ENCODE results near the gene OST4. TPM values are rescaled to one million over a fixed set of nuclear protein-coding genes. Genes with fewer than 3 reads are reported as not detected.

The OST4 gene
- total and polyA plus RNA-seq, 9 donors = 201 to 588 (median 279) TPM

DNA sequence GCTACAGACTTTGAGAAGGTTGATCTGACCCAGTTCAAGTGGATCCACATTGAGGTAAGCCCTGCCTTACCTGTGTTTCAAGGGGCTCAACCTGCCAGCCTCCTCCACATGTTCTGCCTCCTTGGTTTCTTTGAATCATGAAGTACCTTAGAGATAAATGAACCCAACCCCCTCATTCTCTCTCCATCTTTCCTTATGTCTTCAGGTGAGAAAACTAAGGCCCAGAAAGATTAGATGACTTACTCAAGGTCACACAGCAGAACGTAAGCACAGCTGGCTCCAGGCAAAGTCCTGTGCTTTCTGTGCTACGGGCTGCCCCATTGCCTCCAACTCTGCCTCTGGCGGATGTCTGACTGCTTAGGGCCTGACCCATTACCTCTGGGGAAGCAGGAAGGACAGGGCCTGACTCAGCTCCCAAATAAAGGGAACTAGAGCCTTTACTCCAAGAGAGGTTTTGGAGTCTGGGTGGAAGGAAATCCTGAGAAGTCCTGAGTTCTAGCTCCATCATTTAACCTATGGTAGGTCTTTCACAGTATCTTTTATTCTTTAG, 25.4 kb upstream of the OST4 start:
- H3K27ac ChIP-seq = no peak overlapping the region
- TF ChIP-seq, protein P1, sequence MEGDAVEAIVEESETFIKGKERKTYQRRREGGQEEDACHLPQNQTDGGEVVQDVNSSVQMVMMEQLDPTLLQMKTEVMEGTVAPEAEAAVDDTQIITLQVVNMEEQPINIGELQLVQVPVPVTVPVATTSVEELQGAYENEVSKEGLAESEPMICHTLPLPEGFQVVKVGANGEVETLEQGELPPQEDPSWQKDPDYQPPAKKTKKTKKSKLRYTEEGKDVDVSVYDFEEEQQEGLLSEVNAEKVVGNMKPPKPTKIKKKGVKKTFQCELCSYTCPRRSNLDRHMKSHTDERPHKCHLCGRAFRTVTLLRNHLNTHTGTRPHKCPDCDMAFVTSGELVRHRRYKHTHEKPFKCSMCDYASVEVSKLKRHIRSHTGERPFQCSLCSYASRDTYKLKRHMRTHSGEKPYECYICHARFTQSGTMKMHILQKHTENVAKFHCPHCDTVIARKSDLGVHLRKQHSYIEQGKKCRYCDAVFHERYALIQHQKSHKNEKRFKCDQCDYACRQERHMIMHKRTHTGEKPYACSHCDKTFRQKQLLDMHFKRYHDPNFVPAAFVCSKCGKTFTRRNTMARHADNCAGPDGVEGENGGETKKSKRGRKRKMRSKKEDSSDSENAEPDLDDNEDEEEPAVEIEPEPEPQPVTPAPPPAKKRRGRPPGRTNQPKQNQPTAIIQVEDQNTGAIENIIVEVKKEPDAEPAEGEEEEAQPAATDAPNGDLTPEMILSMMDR (IDR thresholded peaks at IDR 0.05) = no peak
- TF ChIP-seq POLR2A (IDR thresholded peaks at IDR 0.05) (no peak), EP300 (IDR thresholded peaks at IDR 0.05) (no peak)

DNA sequence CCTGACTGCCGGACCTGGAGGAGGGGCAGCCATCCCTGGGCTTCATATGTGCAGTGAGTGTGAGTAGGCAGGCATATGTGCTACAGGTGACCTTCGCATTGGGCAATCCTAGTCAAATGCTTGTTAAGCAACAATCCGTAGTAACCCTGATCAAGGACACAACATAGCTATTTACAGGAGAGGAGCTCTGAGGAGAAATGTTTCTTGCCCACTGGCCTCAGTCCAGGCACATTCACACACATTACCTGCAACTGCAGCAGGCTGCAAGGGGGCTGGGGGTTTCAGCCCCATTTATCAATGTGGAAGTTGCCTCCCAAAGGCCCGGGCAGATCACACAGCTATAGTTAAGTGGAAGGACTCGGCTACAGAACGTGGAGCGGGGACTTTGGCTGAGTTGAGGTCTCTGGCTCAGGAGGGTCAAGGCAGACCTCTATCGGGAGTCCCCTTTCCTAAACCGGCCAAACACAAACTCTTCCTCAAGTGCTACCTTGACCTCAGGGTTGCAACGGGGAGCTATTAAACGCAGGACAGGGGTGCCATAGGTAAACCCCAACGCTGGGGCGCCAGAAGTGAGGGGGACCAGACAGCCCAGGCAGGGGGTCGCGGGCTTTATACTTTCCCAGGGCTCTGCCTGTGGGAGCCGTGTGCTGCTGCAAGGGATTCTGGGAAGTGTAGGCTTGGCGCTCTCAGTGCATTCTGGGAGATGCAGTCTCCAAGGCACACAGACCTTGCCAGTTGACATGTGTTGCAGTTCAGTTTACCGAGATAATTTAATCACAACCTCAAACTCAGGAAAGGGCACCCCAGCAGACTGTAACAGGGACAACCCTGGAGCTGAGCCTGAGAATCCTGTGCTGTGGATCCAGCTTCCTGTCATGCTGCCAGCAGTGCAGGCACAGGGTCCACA, 24.5 kb upstream of the OST4 start:
- Histone ChIP-seq H3K4me3 (peak overlapping the region; percentile 11), H3K36me3 (no peaks in the 10 kb centered on the region), H3K4me1 (ENCODE audit: insufficient read depth) (no peaks in the 10 kb centered on the region), H3K9me3 (no peaks in the 10 kb centered on the region), H3K27ac (no peak overlapping the region), H3K27me3 (no peaks in the 10 kb centered on the region)
- intact Hi-C loops (cut with DNase I) = loop anchor here (5.0 to 10.0 kb wide), 4 partner anchors 96 to 186 kb away; partner anchors contain the start of genes DNAJC5G (in 3 of the 4) and TRIM54 (in 1 of the 4)
- WGBS, 3 donors = 11 to 16% (median 14%) methylated on average over 17 to 18 of the region's 18 CpGs
- TF ChIP-seq EP300 (IDR thresholded peaks at IDR 0.05) = no peak
- no peak for TF ChIP-seq POLR2A (IDR thresholded peaks at IDR 0.05)
- TF ChIP-seq, protein P1 (IDR thresholded peaks at IDR 0.05) = no peak
- peak; percentile 62 to 74 (median 72) for DNase-seq

More for the DNA sequence above, 25.4 kb upstream of the OST4 start:
- H3K9me3 ChIP-seq = no peaks in the 10 kb centered on the region
- no peak overlapping the region for H3K4me3 ChIP-seq
- H3K36me3 ChIP-seq = no peaks in the 10 kb centered on the region
- intact Hi-C loops (cut with DNase I) = loop anchor here (5.0 to 10.0 kb wide), 4 partner anchors 95 to 185 kb away; partner anchors contain the start of genes DNAJC5G (in 3 of the 4) and TRIM54 (in 1 of the 4)
- no peaks in the 10 kb centered on the region for H3K4me1 ChIP-seq (ENCODE audit: insufficient read depth)
- no peak for DNase-seq
- no peaks in the 10 kb centered on the region for H3K27me3 ChIP-seq
- WGBS, 3 donors = 22 to 43% (median 27%) methylated on average over 3 of the region's 3 CpGs

DNA sequence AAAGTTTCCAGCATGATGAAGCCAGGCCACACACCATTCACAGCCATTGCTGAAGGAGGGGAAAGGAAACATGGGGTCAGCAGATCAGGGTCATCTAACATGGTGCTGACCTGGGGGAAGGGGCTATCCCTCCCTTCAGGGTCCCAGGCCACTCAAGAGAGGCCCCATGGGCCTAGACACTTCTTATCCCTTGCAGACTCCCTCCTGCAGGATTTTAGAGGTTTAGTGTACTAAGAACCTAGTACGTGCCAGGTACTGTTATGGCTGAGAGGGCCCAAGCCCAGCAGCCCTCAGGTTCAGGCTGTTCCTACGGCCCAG, 23.9 kb upstream of the OST4 start:
- no peaks in the 10 kb centered on the region for H3K9me3 ChIP-seq
- no peak overlapping the region for H3K27ac ChIP-seq
- TF ChIP-seq POLR2A (IDR thresholded peaks at IDR 0.05) (no peak), EP300 (IDR thresholded peaks at IDR 0.05) (no peak)
- TF ChIP-seq, protein P1 (IDR thresholded peaks at IDR 0.05) = no peak
- no peak overlapping the region for H3K4me3 ChIP-seq
- no peaks in the 10 kb centered on the region for H3K4me1 ChIP-seq (ENCODE audit: insufficient read depth)
- 73 to 77% (median 77%) methylated on average over 2 of the region's 2 CpGs for WGBS, 3 donors
- DNase-seq = peak in 1 of 5 donors; percentile 11
- no peaks in the 10 kb centered on the region for H3K36me3 ChIP-seq
- intact Hi-C loops (cut with DNase I) = loop anchor here (5.0 to 10.0 kb wide), 4 partner anchors 97 to 187 kb away; partner anchors contain the start of genes DNAJC5G (in 3 of the 4) and TRIM54 (in 1 of the 4)
- no peaks in the 10 kb centered on the region for H3K27me3 ChIP-seq

DNA sequence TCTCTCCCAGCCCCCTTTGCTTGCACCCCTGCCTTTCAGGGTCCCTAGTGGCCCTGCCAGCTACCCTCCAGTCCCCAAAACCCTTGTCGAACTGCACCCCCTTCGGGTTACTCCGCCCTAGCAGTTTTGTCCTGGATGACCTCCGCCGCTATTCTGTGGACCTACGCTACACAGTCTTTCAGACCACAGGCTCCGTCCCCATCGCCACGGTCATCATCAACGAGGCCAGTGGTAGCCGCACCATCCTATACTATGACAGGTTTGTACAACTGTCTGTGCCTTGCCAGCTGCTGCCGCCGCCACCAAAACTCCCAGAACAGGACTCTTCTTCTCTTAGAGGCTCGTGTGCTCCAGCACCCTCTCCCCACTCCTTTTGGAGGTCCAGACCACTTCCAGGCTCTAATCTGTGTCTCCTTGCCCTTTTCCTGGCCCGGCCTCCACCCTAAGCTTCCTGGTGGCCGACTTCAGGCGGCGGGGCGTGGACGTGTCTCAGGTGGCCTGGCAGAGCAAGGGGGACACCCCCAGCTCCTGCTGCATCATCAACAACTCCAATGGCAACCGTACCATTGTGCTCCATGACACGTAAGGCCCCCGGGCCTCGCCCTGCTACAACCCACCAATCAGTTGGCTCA, 23.0 kb upstream of the OST4 start:
- WGBS, 3 donors = 90 to 91% (median 91%) methylated on average over 24 of the region's 24 CpGs
- no peaks in the 10 kb centered on the region for H3K36me3 ChIP-seq
- DNase-seq = peak in 2 of 5 donors; percentile 15 to 40
- H3K27ac ChIP-seq = no peak overlapping the region
- intact Hi-C loops (cut with DNase I) = loop anchor here in 1 of 4 donors (10.0 kb wide), 1 partner anchor 180 kb away; the partner anchor contains the start of gene DNAJC5G
- no peaks in the 10 kb centered on the region for H3K4me1 ChIP-seq (ENCODE audit: insufficient read depth)
- TF ChIP-seq EP300 (IDR thresholded peaks at IDR 0.05) (no peak), POLR2A (IDR thresholded peaks at IDR 0.05) (no peak)
- TF ChIP-seq, protein P1 (IDR thresholded peaks at IDR 0.05) = no peak
- no peaks in the 10 kb centered on the region for H3K9me3 ChIP-seq
- H3K27me3 ChIP-seq = no peaks in the 10 kb centered on the region
- H3K4me3 ChIP-seq = no peak overlapping the region
